Measurements from ENCODE around the gene ARID3C. TPM values are rescaled to one million over a fixed set of nuclear protein-coding genes. Genes with fewer than 3 reads are reported as not detected.
A peak's percentile ranks its signal among the peaks of the same experiment; 100 is the strongest.

ARID3C gene
- total and polyA plus RNA-seq, 2 of the 8 experiments (the other 6 are each of a cell fraction or from before 2014, with no cell fraction given) = 0.08 TPM; not detected in 1

DNA sequence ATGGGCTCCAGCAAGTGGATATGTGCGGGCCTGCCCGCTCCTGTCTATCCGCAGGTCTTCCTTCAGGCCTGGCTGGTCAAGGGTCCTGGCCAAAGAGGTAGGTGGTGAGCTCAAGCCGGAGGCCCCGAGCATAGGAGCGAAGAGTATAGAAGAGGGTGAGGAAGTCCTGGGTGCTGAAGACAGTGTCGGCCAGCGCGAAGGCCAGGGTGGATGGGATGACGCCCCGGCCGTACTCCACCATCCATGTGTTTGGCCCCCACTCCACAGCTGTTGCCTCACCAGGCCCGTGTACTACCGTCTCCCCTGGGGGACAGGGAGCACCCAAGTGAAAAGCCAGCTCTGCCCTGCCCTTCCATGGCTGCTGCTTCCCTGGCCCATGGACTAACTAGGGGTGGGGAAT lies 6.7 kb upstream of the ARID3C start:
- no peak overlapping the region for H2AK5ac ChIP-seq (ENCODE audit: low read depth, low read length)
- peaks cover 0 to 11% of the 10 kb centered on the region in 2 experiments; a peak in 2 of 4 replicates for H3K79me2 ChIP-seq (ENCODE audit: control insufficient read depth in 1 of 2, insufficient read depth in 2 of 2, low read length in 2 of 2)
- peaks cover 0 to 6% (median 2%) of the 10 kb centered on the region in 4 experiments; a peak in 3 of 8 replicates for H3K36me3 ChIP-seq (ENCODE audit: control insufficient read depth in 2 of 4, insufficient read depth in 4 of 4, low read length in 3 of 4)
- peaks cover 2 to 11% (median 8%) of the 10 kb centered on the region in 4 experiments; a peak in 4 of 7 replicates for H3K4me1 ChIP-seq (replicated peaks in 1 of 4; ENCODE audit: control insufficient read depth in 3 of 4, insufficient read depth in 4 of 4, low read length in 3 of 4)
- H2BK20ac ChIP-seq (ENCODE audit: low read length) = no peak overlapping the region
- no peak overlapping the region for H3K9ac ChIP-seq (replicated peaks in 1 of 4; ENCODE audit: extremely low read depth in 1 of 4, low read depth in 3 of 4, low read length in 3 of 4)
- peaks cover 9% of the 10 kb centered on the region for H3K23me2 ChIP-seq (ENCODE audit: low read depth, low read length)
- H3K18ac ChIP-seq (ENCODE audit: extremely low read depth, low read length) = no peak overlapping the region
- no peak overlapping the region for H3K4ac ChIP-seq (replicated peaks; ENCODE audit: insufficient read length, low read depth, low read length)
- H3K23ac ChIP-seq (ENCODE audit: insufficient read length) = no peak overlapping the region
- H4K8ac ChIP-seq (ENCODE audit: extremely low read depth, insufficient read depth, low read length) = no peak overlapping the region; the same call in 1 of the 2 replicates
- ChIA-PET POLR2A (ENCODE audit: partially characterized antibody) (interaction anchor here (0.9 to 11.3 kb wide), 4 partner anchors 10 to 35 kb away, joined by 3 to 127 read pairs (median 10); partner anchors contain the start of genes GALT and IL11RA), CTCF (ENCODE audit: partially characterized antibody) (interaction anchor here (0.7 to 18.5 kb wide), 15 partner anchors 10 to 124 kb away, joined by 3 to 401 read pairs (median 9); partner anchors contain the start of genes CCL27, DCTN3, GALT and IL11RA)
- H3K9me3 ChIP-seq (ENCODE audit: insufficient read depth in 2 of 2, low read depth in 1 of 2, low read length in 1 of 2) = no peaks in the 10 kb centered on the region
- 0 out of 8 replicates have a peak overlapping the region, but pooled peaks of 1 of the 4 experiments have one; percentile 6 for H3K4me3 ChIP-seq (ENCODE audit: extremely low read depth in 1 of 4, insufficient read depth in 2 of 4, low read depth in 3 of 4, low read length in 4 of 4)
- no peak overlapping the region for H2BK15ac ChIP-seq (ENCODE audit: low read length)
- peaks cover 2 to 14% (median 10%) of the 10 kb centered on the region in 4 experiments for H3K27me3 ChIP-seq (replicated peaks in 1 of 4; ENCODE audit: control insufficient read depth in 3 of 4, extremely low read depth in 1 of 4, insufficient read depth in 3 of 4, low read length in 3 of 4)
- H2BK120ac ChIP-seq (replicated peaks; ENCODE audit: low read depth, low read length) = no peak overlapping the region
- no peak overlapping the region for H3K14ac ChIP-seq (ENCODE audit: insufficient read length)
- DNase-seq (ENCODE audit: low read depth in 1 of 2, low spot score in 2 of 2) (no peak), FAIRE-seq (no peak)
- no peak overlapping the region for H3K27ac ChIP-seq (ENCODE audit: low read depth, low read length)
- H3K4me2 ChIP-seq (ENCODE audit: insufficient read depth in 1 of 2, low read depth in 2 of 2, low read length in 2 of 2) = no peak overlapping the region; a peak in 1 of 4 replicates
- no peak overlapping the region for H2BK5ac ChIP-seq (ENCODE audit: low read depth, low read length)
- H3K79me1 ChIP-seq (ENCODE audit: low read depth, low read length) = peaks cover 10% of the 10 kb centered on the region
- H4K20me1 ChIP-seq (replicated peaks in 1 of 2; ENCODE audit: control insufficient read depth in 1 of 2, insufficient read depth in 2 of 2, low read length in 2 of 2) = peaks cover 0 to 11% of the 10 kb centered on the region in 2 experiments
- H2BK12ac ChIP-seq (ENCODE audit: low read depth, low read length) = no peak overlapping the region
- H4K5ac ChIP-seq (ENCODE audit: insufficient read length, low read depth, low read length) = no peak overlapping the region
- WGBS, 2 experiments (ENCODE audit: extremely low coverage in 1 of 2, insufficient coverage in 1 of 2, insufficient read length in 1 of 2, insufficient replicate concordance in 2 of 2, low coverage in 1 of 2, low lambda C conversion rate in 2 of 2, missing lambda C conversion rate in 1 of 2) = 96% methylated on average over 14 of the region's 14 CpGs; no CpG with 5 or more reads in 1 of the 2 experiments
- no peak overlapping the region for H4K91ac ChIP-seq (replicated peaks; ENCODE audit: insufficient read length, low read length)
- no peak overlapping the region for H2AFZ ChIP-seq (ENCODE audit: low read length)
- no peak overlapping the region for H3K56ac ChIP-seq (replicated peaks; ENCODE audit: insufficient read length, low read depth, low read length)
- TF ChIP-seq CHD1 (IDR thresholded peaks at IDR 0.05; ENCODE audit: low read depth, low read length) = no peak
- no peak for TF ChIP-seq EZH2 (IDR thresholded peaks at IDR 0.05; ENCODE audit: low read depth, low read length, severe bottlenecking)
- no peak for TF ChIP-seq YY1 (IDR thresholded peaks at IDR 0.05; ENCODE audit: low read depth, low read length)
- no peak for TF ChIP-seq CHD2 (IDR thresholded peaks at IDR 0.05; ENCODE audit: low read length)
- TF ChIP-seq POU5F1 (IDR thresholded peaks at IDR 0.05; ENCODE audit: low read depth, low read length) = no peak
- no peak for TF ChIP-seq KDM5A (IDR thresholded peaks at IDR 0.05; ENCODE audit: low read length)
- no peak for TF ChIP-seq CTBP2 (IDR thresholded peaks at IDR 0.05; ENCODE audit: borderline replicate concordance, insufficient read depth, insufficient read length, low read length)
- TF ChIP-seq GABPA (IDR thresholded peaks at IDR 0.05; ENCODE audit: borderline replicate concordance, insufficient read depth, low read length) = no peak
- TF ChIP-seq SIRT6 (IDR thresholded peaks at IDR 0.05; ENCODE audit: low read length) = no peak
- no peak for TF ChIP-seq SAP30 (IDR thresholded peaks at IDR 0.05; ENCODE audit: insufficient read depth, insufficient replicate concordance, low read length)
- TF ChIP-seq, protein P1, sequence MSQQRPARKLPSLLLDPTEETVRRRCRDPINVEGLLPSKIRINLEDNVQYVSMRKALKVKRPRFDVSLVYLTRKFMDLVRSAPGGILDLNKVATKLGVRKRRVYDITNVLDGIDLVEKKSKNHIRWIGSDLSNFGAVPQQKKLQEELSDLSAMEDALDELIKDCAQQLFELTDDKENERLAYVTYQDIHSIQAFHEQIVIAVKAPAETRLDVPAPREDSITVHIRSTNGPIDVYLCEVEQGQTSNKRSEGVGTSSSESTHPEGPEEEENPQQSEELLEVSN (IDR thresholded peaks at IDR 0.05) = no peak
- TF ChIP-seq NANOG (IDR thresholded peaks at IDR 0.05; ENCODE audit: insufficient read depth, low read depth, low read length, poor library complexity, severe bottlenecking) = no peak
- TF ChIP-seq CEBPB (IDR thresholded peaks at IDR 0.05; ENCODE audit: low read depth, low read length) = no peak
